ENCODE results near the gene CEP350. TPM values are rescaled to one million over a fixed set of nuclear protein-coding genes. Genes with fewer than 3 reads are reported as not detected.

The CEP350 gene
- total RNA-seq, 1 experiment from 2014 or later = 32.7 TPM

DNA sequence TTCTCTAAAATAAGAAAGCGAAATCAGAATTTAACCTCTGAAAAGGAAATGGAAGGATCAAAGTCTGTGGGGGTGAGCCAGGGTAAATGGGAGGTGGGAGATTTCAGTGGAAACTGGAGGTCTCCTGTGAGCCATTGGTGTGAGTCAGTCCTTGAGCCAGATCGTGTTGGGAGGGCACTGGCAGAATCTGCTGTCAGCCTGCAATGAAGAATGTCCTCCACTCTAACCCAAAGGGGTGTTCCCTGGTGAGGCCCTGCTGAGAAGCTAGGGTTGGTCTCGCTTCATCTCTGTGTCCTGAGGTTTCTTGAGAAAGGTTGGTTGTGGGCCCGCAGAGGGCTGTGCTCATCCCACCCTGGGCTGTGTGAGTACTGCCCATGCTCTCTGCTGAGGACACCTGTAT lies 202.5 kb downstream of the CEP350 start:
- DNase-seq (ENCODE audit: low read depth) = no peak
- in situ Hi-C loops (cut with HindIII; ENCODE audit: low pct_unique_long_range_greater_than_20kb, low sequenced_read_pairs) = no loop called here

DNA sequence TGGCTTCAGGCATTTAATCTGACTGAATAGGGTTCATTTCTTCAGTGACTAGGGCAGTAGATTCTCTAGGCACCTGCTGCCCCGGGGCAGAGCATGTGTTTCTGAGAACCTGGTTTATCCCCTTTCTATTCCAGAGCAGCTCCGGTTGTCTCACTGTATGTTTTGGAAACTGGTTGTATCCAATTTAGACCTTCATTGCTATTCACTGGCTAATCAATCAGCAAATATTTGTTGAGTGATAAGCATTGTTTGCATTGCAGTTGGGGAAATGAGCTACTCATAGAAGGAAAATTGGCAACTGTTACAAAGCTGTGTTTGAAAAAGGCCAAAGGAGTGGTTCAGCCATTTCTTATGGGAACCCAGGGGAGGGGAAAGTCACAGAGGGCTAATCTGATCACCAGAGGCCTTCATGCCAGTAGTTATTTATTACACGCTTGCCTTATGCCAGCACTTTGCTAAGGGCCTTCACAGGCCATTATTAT lies 203.0 kb downstream of the CEP350 start:
- DNase-seq (ENCODE audit: low read depth) = no peak
- in situ Hi-C loops (cut with HindIII; ENCODE audit: low pct_unique_long_range_greater_than_20kb, low sequenced_read_pairs) = no loop called here

- no peak for DNase-seq (ENCODE audit: low read depth)
- in situ Hi-C loops (cut with HindIII; ENCODE audit: low pct_unique_long_range_greater_than_20kb, low sequenced_read_pairs) = no loop called here
These were observed 203.8 kb downstream of the CEP350 start for GRCh38 chr1:180158149-180159147.

DNA sequence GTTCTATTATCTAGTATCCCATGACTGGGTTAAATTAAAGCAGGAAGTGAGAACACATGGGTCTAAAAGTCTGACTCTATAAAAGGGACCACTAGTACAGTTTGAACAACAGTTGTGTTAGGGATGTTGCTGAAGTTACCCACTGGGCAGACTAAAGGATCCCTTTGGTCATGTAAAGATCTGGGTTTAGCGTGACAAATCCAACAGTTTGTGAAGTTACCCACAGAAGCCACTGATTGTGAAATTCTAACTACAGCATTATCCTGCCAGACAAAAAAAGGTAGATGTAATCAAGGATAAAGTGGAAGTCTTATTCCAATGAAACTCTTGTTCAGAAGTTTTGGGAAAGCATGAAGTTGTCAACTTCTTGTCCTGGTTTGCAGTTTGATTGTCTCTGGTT lies 205.7 kb downstream of the CEP350 start:
- DNase-seq (ENCODE audit: low read depth) = no peak
- in situ Hi-C loops (cut with HindIII; ENCODE audit: low pct_unique_long_range_greater_than_20kb, low sequenced_read_pairs) = no loop called here

- in situ Hi-C loops (cut with HindIII; ENCODE audit: low pct_unique_long_range_greater_than_20kb, low sequenced_read_pairs) = no loop called here
- DNase-seq (ENCODE audit: low read depth) = no peak
These were observed 208.4 kb downstream of the CEP350 start for GRCh38 chr1:180163041-180163440.

Other genes with a start within 250 kb of the CEP350 start
- not detected in 2 replicates for gene FAM163A, start 211.5 kb upstream of the CEP350 start, total RNA-seq (2014; rRNA removed; shearing (Covaris generic); ENCODE audit: low replicate concordance)
- gene TOR1AIP2, start 77.0 kb upstream of the CEP350 start, total RNA-seq (2014; rRNA removed; shearing (Covaris generic); ENCODE audit: low replicate concordance) = 24.1 and 29.1 TPM in 2 replicates
- 17.7 and 20.9 TPM in 2 replicates for gene TOR1AIP1, start 72.5 kb upstream of the CEP350 start, total RNA-seq (2014; rRNA removed; shearing (Covaris generic); ENCODE audit: low replicate concordance)
- gene QSOX1, start 200.1 kb downstream of the CEP350 start, total RNA-seq (2014; rRNA removed; shearing (Covaris generic); ENCODE audit: low replicate concordance) = 84.0 and 97.3 TPM in 2 replicates